Skin epidermis (tissue), 12 donors: ENCODE measurements around the gene KRT73.
"Not testable (repeated sequence)": the region's sequence is repeated elsewhere in the genome, so short reads cannot be mapped to it uniquely, and the experiment has no call there.

Source experiments
- H3K27ac ChIP-seq, 21 experiments: fragments of 200-600 bp; sonication (generic) in 11 of 21; one replicate each; pipeline ENCODE4 v1.5.0; 2020; ENCODE audit warnings: mild to moderate bottlenecking in 3 of 21, inconsistent platforms in 2 of 21, moderate library complexity in 2 of 21
- H3K4me3 ChIP-seq, 7 experiments: fragments of 200-600 bp; sonication (generic) in 2 of 7; one replicate each; pipeline ENCODE4 v1.5.0; 2020; ENCODE audit warnings: inconsistent platforms in 2 of 7, mild to moderate bottlenecking in 2 of 7, moderate library complexity in 1 of 7

KRT73 gene

DNA sequence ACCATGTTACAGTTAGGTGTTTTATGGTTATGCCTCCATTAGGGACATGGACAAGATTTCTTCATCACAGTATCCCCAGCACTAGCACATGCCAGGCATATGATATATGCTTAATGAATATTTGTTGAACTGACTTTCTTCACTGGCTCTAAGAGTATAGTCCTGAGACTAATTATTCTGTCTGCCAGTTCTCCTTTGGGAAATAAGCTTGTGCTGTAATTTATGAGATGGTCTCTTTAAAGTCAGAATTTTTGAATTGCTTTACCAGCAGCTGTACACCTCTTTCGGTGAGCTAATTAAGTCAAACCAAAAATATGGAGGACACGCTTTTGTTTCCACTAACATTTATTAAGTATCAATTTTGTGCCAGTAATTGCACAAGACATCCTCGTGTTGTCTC is 12.3 kb downstream of the KRT73 start:
- H3K4me3 ChIP-seq: no peak overlapping the region
- no peak overlapping the region for H3K27ac ChIP-seq

DNA sequence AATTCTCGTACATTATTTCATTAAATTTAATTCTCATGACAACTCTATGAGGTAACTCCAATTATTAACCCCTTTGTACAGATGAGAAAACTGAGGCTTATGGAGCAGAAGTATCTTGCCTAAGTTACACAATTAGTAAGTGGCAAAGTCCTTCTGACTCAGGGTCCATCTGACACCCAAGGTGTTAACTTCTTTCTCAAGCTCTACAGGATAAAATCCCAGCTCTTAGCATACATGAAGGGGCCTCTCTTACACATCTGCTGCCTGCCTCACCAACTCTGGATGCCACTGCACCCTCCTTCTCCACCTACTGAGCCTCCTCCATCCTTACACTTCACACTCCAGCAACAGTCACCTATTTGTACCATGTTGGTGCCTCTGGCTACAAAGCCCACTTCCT is 12.8 kb downstream of the KRT73 start:
- H3K27ac ChIP-seq: no peak overlapping the region

DNA sequence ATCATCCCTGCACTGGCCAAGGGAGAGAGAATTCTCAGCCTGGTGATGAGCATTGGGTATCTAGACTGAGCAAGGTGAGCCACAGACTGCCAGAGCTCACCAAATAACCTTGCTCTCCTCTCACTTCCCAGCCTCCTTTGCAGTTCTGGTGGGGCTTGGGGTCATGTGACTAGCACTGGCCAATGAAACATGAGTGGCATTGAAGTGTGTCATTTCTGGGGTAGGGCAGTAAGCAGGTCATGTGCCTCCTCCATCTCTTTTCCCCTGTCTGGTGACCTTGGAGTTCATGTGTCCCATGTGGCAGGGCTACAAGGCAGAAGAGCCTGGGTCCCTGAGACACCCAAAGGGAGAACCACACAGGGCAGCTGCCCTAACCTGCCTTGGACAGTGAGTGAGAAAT is 13.5 kb downstream of the KRT73 start:
- no peak overlapping the region for H3K27ac ChIP-seq
- no peak overlapping the region for H3K4me3 ChIP-seq

More for the DNA sequence above, 12.8 kb downstream of the KRT73 start:
- H3K4me3 ChIP-seq: no peak overlapping the region

DNA sequence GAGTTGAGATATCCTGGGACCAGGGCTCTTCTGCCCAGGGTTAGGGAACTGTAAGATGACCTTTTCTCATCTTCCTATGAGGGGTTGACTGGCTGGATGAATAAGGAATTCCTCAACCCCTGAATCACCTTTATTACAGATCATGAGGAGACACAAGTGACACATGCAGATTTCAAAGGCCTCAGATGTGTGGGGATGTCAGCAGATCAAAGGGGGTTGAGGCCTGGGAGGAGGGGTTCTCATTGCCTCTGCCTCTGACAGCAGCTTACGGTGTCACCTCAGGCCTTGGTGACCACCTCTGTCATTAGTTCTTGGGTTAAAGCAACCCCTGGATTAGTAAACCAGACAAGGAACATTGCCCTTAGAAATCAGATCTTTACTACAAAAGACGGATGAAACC is 15.0 kb downstream of the KRT73 start:
- H3K27ac ChIP-seq: no peak overlapping the region

DNA sequence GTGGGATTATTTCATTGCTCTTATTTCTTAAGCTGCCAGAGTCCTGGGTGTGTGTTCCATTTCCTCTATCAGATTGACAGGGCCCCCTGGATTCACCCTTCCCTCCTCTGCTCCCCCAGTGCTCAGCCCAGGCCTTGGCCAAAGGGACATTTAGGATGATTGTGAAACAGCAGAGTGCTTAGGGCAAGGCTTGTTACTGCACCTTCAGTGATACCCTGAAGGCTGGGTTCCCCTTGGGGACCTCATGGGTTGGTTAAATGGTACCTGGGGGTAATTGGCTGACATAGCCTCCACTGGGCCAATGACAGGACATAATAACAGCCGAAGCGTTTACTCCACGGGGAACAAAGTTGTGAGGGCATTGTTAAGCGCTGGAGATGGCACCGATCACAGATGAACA is 15.8 kb downstream of the KRT73 start:
- Histone ChIP-seq H3K4me3 (no peak overlapping the region), H3K27ac (no peak overlapping the region)

More for the DNA sequence above, 15.0 kb downstream of the KRT73 start:
- no peak overlapping the region for H3K4me3 ChIP-seq

DNA sequence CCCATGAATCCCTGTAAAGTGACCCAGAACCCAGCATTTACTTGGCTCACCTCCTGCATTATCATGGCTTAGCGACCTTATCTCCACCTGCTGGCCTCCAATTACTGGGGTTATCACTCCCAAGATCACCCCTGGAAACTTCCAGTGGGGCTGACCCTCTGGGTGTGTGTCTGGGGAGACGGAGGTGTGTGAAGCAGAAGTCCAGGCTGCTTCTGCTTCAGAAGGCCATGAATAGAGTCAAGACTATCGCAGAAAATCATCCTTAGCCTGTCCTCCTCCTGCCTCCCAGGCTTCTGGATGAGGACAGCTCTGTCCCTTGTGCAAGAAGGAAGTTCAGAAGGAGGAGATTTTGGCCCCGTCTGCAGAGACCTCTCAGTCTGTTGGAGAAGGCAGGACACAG is 16.7 kb downstream of the KRT73 start:
- Histone ChIP-seq H3K27ac (no peak overlapping the region), H3K4me3 (no peak overlapping the region)

DNA sequence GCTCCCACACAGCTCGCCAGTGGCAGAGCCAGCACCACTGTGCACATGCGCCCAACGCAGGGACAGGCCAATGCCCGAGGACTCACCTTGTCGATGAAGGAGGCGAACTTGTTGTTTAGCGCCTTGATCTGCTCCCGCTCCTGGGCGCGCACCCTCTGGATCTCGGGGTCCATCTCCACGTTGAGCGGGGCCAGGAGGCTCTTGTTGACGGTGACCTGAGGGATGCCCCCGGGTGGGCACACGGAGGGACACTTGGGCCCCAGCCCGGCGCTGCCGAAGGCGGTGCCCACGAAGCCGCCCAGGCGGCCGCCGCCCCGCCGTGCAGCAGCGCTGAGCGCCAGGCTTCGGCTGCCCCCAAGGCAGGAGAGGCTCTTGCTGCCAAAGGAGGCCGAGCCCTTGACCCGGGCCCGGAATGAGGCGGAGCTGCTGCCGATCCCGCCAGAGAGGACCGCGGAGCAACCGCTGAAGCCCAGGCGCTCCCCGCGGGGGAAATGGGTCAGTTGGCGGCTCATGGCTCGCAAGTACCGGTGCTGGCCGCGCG is 17.3 kb downstream of the KRT73 start, which contains the start of gene KRT72:
TSS of gene KRT72 (minus strand) at position 523 of the 541 bp plus-strand sequence. CDS start at position 512, 11 bp downstream.
- Histone ChIP-seq H3K27ac (no peak within 1 kb of the TSS), H3K4me3 (no peak within 1 kb of the TSS)

DNA sequence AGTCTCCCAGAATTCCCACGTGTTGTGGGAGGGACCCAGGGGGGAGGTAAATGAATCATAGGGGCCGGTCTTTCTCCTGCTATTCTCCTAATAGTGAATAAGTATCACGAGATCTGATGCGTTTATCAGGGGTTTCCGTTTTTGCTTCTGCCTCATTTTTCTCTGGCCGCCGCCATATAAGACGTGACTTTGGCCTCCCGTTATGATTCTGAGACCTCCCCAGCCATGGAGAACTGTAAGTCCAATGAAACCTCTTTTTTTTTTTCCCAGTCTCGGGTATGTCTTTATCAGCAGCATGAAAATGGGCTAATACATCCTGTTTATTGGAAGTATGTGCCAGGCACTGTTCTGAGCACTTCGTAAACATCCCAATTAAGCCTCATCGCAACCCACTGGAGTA is 17.9 kb downstream of the KRT73 start:
- Histone ChIP-seq H3K27ac (no peak overlapping the region), H3K4me3 (no peak overlapping the region)

DNA sequence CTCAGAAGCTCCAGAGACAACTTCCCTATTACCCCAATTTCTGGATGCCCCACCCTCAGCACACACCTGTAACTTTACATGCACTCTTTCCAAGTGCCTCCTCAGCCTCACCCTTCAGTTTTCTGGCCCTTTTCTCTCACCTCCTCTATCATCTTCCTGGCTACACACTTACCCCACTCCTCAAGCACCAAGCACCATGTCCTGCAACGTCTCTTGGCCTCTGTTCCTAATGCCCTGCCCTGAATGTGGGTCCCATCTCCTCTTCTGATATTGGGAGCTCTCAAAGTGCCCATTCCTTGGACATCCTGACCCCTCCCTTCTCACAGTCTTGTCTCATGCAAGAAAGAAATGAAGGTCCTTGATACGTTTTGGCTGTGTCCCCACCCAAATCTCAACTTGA is 18.3 kb downstream of the KRT73 start:
- Histone ChIP-seq H3K27ac (no peak overlapping the region), H3K4me3 (no peak overlapping the region)

DNA sequence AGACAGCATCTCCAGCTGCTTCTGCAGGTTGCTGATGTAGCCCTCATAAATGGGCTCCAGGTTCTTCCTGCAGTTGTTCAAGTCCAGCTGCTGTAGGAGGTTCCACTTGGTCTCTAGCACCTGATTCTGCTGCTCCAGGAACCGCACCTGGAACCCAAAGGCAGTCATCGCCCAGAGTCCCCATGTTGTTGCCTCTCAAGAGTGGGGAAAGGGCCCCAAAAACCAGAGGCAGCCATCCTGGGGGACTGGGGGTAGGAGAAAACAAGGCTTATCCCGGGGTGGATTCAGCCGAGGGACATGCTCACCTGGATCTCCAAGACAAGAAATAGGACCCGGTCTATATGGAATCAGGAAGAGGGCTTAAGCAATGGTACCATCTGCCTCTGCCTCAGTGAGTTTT is 19.4 kb downstream of the KRT73 start:
- H3K4me3 ChIP-seq: no peak overlapping the region
- no peak overlapping the region for H3K27ac ChIP-seq

DNA sequence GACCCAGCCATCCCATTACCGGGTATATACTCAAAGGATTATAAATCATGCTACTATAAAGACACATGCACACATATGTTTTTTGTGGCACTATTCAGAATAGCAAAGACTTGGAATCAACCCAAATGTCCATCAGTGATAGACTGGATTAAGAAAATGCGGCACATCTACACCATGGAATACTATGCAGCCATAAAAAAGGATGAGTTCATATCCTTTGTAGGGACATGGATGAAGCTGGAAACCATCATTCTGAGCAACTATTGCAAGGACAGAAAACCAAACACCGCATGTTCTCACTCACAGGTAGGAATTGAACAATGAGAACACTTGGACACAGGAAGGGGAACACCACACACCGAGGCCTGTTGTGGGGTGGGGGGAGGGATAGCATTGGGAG is 24.1 kb downstream of the KRT73 start:
- H3K27ac ChIP-seq, H3K4me3 ChIP-seq: not testable (repeated sequence)

DNA sequence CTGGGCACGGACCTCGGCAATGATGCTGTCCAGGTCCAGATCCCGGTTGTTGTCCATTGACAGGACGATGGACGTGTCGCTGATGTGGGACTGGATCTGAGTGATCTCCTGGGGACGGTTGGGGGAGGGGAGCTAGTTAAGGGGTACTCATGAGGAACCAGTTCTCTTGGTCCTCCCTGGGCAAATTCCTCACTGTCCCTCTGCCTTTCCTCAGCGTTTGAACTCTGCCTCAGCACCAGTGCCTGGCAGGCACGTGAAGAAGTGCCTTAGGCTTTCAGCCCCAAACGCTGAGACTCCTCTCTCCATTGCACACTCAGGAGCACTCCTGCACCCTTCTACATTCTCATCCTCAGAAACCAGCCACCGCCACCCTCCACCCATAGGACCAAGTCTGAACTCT is 26.8 kb downstream of the KRT73 start:
- H3K4me3 ChIP-seq: no peak overlapping the region
- no peak overlapping the region for H3K27ac ChIP-seq

DNA sequence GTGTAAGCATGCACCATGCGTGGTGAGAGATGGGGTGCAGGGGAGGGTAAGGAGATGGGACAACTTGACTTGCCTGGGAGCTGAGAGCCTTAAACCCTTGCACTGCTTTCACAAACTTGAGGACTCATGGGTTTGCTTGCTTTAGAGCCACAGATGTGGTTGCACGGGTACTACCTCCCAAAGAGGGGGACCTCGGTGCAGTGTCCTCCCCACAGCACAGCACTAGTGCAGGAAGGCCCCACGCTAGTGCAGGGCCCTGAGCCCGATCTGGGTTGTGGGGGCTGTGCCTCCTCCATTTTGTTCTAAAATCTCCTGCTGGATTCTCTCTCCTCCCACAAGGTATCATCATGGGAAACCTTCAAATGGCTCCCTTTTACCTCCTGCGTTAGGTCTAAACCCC is 28.3 kb downstream of the KRT73 start:
- H3K4me3 ChIP-seq: no peak overlapping the region
- no peak overlapping the region for H3K27ac ChIP-seq

DNA sequence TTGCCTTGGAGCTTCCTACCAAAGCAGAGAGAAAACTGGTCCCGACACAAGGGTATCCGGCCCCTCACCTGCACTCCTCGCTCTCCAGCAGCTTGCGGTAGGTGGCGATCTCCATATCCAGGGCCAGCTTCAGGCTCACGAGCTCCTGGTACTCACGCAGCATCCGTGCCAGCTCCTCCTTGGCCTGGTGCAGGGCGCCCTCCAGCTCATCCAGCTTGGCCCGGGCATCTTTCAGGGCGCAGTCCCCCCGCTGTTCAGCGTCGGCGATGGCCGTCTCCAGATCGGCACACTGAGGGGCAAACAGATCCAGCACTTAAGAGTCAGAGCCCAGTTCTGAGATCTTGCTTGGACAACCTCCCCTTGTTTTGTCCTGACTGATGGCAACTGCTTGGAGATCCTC is 30.8 kb downstream of the KRT73 start:
- H3K27ac ChIP-seq: no peak overlapping the region
- no peak overlapping the region for H3K4me3 ChIP-seq

DNA sequence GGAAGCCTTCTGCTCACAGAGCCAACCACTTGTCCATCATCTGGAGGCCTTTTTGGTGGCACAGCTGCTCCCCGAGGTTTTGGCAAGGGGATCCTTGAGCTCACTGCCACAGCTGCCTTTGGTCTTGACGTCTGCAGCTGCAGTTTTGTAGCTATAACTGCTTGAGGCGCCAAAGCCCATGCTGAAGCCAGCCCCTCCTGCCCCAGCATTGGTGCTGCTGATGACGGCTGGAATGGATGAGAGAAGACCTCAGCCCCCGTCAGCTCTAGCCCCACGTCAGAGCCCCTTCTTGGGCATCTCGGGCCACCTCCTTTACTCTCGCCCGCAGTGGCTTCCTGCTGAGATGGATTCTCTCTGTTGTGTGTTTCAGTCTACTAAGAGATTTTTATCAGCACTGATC is 32.4 kb downstream of the KRT73 start:
- Histone ChIP-seq H3K27ac (no peak overlapping the region), H3K4me3 (no peak overlapping the region)

DNA sequence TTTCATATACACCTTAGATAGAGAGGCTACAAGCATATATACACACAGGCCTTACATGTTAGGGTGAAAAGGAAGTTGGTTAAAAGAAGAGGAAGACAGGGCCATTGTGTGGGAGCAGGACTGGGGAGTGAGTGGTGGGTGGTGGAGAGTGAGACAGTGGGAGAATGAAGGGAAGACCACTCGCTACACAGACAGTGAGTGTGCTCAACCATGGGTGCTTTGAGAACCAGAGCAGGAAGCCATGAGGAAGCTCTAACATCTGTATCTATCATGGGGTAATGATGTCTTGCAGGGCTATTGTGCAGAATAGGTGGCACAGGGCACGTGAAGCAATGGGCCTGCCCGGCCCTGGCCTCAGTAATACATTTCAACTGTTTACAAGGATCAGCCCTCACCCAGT is 33.3 kb downstream of the KRT73 start:
- no peak overlapping the region for H3K27ac ChIP-seq
- H3K4me3 ChIP-seq: no peak overlapping the region

DNA sequence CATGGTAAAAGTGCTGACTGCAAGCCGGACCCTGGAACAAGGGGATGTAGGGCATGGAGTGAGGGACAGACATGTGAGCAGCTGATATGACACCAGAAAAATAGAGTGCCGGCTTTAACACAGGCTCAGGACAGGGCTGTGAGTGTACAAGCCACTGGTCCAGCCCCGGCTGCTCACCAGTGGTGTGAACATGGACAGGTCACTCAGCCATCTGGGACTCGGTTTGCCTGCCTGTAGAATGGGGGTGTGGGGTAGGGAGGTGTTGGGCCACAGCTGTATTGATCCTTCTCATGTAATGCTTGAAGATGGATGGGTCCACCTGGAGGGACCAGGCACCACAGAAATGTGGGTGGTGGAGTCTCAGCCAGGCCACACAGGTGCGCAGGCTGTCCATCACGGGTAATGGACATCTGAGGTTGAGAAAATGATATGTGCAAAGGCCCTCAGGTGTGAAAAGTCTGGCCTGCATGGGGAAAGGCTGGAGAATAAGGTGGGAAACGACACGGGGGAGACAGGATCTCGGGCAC is 34.1 kb downstream of the KRT73 start:
- Histone ChIP-seq H3K27ac (peak overlapping the region in 1 of 21 experiments; percentile 11), H3K4me3 (no peak overlapping the region)

DNA sequence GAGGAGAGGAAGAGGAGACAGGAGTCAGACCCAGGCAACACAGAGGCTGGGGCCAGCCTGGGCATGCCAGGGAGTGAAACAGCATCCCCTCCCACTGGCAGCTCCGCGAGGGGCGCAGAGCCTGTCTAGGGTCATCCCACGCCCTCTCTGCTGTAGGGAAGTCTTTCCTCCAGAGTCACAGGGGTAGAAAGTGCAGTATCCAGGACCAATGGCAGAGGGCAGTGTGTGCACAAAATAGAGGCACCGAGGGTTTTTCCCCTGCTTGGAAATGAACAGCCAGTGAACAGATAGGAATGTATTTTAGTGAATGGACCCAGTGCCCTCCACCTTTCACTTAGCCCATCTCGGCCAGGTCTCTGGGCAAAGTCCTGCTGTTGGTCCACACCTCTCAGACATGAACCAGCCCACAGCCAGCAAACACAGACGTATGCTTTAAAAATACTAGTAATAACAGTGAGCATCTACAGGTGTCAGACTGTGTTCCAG is 35.3 kb downstream of the KRT73 start:
- H3K27ac ChIP-seq: peak overlapping the region in 11 of 21 experiments; percentile 34 to 86 (median 75)
- H3K4me3 ChIP-seq: no peak overlapping the region

DNA sequence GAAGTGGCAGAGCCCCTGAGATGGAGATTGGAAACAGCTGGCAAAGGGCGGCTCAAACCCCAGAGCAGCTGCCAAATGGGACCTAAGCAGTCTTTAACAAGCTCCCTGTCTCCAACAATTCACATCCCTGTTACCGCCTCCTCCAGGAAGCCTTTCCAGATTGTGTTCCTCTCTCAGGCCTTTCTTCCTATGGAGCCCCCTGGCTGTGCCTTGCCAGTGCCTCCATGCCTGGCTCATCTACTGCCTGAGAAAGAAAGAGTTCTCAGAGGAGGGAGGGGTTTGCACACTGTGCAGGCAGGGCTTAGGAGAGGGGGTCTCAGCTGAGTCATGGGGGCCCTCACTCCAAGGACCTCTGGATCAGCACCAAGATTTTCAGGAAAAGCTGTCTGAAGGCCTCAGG is 35.9 kb downstream of the KRT73 start:
- Histone ChIP-seq H3K4me3 (no peak overlapping the region), H3K27ac (peak overlapping the region in 14 of 21 experiments; percentile 34 to 86 (median 68))

DNA sequence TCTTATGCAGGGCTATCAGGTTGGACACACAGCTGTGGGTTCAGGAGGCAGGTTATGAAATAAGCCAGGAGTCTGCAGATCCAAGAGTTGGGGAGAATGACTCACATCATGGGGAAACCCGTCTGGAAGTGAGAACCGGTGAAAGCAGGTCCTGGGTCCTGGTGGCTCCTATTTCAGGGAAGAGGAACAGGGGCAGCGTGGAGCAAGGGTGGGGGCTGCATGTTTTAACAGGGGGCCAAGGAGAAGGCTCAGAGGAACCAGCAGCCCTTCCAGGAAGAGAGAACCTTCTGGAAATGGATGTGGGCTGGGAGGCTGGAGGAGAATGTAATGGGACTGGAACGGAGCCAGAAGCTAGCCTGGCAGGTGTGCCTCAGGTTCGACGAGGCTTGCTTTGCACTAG is 36.9 kb downstream of the KRT73 start:
- peak overlapping the region in 17 of 21 experiments; percentile 11 to 86 (median 67) for H3K27ac ChIP-seq
- no peak overlapping the region for H3K4me3 ChIP-seq

DNA sequence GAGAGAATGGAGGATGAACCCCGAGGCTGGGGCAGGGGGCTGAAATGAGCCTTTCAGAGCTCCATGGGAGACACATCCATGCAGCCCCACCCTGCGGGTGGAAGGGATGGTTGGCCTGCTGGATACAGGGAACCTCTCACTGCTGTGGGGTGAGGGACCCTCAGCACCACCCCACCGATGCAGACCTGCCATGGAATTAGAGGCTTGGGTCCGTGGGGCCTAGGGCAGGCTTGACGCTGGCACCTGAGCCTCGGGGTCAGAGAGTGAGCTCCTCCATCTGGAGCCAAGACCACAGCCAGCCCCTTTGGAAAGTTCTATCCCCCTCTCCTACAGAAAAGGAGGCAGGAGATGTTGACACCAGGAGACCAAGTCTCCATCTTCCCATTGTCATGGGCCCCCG is 37.3 kb downstream of the KRT73 start:
- Histone ChIP-seq H3K27ac (peak overlapping the region in 20 of 21 experiments; percentile 0 to 86 (median 62)), H3K4me3 (no peak overlapping the region)

DNA sequence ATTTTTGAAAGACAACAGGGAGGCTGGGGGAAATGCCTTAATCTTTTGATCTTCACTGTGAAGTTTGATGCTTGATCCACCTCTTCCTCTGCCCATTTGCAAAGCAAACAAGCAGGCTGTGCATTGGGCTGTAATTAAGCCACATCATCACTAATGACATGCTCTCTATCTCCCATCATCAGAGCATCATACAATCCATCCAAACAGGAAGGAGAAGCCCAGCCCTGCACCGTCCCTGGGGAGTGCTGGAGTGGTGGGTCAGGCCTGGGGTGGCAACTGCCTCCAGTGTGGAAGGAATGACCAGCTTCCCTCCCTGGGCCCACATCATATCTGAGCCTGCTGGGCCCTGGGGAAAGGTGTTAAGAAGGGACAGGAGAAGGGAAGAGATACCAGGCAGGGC is 37.9 kb downstream of the KRT73 start:
- H3K4me3 ChIP-seq: no peak overlapping the region
- peak overlapping the region in 20 of 21 experiments; percentile 0 to 86 (median 62) for H3K27ac ChIP-seq
